HAP-1 (cell line): ENCODE measurements around the gene ZFP1.
"Not testable (repeated sequence)": the region's sequence is repeated elsewhere in the genome, so short reads cannot be mapped to it uniquely, and the experiment has no call there.

ENCODE experiments used
- DNase-seq, 2 experiments: peaks; one replicate each; pipeline ENCODE4 v3.0.0-alpha.2; 2016 to 2020; ENCODE audit warnings: low spot score in 2 of 2
- H3K27me3 ChIP-seq: fragments of 250-450 bp; sonication (Bioruptor Pico); 2 replicates; pipeline ENCODE4 v1.5.1; 2020; ENCODE audit warnings: low read depth, mild to moderate bottlenecking, moderate library complexity
- H3K36me3 ChIP-seq: fragments of 250-450 bp; sonication (Bioruptor Pico); replicated peaks from 2 replicates; pipeline ENCODE4 v1.5.1; 2020; ENCODE audit warnings: mild to moderate bottlenecking
- H3K4me1 ChIP-seq: fragments of 250-450 bp; sonication (Bioruptor Pico); 2 replicates; pipeline ENCODE4 v1.5.1; 2020; ENCODE audit warnings: mild to moderate bottlenecking
- H3K4me3 ChIP-seq: fragments of 250-450 bp; sonication (Bioruptor Pico); 2 replicates; pipeline ENCODE4 v1.5.1; 2020; ENCODE audit warnings: mild to moderate bottlenecking, moderate library complexity
- H3K9me3 ChIP-seq: fragments of 250-450 bp; sonication (Bioruptor Pico); 2 replicates; pipeline ENCODE4 v1.5.1; 2020; ENCODE audit warnings: mild to moderate bottlenecking, moderate library complexity
- in situ Hi-C: fragments of 300-500 bp; cut with MboI; formaldehyde crosslinking; loops from 3 replicates; pipeline ENCODE4 v1.14.3; 2020; ENCODE audit warnings: low sequenced_read_pairs, inconsistent platforms, mixed read lengths

ZFP1 gene

GRCh38 chr16:75206749-75207451 is 58.6 kb downstream of the ZFP1 start, which contains the start of gene CTRB2:
Gene CTRB2, minus strand, starts transcription at chr16:75207161. Its CDS starts 20 bp downstream, at chr16:75207141.
- no peaks in the 10 kb centered on the region for H3K4me1 ChIP-seq
- no peaks in the 10 kb centered on the region for H3K27me3 ChIP-seq
- in situ Hi-C loops = no loop called here

DNA sequence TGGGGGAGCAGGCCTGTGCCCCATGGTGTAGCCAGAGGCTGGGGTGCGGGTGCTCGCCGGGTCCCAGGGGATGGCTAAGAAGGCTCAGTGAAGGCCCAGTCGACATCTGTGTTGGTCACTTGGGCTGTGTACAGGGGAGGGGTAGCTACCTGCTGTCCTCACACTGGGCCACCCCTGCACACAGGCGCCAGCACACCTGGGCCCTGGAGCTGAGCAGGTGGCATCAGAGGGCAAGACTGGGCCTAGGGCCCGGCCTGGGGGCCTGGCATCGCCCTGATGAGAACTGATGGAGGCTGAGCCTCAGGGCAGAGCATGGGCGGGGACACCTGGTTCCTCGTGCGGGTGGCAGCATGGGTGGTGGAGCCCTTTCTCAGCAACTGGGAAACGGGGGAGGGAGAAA is 59.5 kb downstream of the ZFP1 start:
- H3K36me3 ChIP-seq = no peaks in the 10 kb centered on the region
- H3K4me1 ChIP-seq = no peaks in the 10 kb centered on the region
- H3K9me3 ChIP-seq = no peaks in the 10 kb centered on the region
- no peak for DNase-seq
- no peak overlapping the region for H3K4me3 ChIP-seq
- in situ Hi-C loops = no loop called here
- no peaks in the 10 kb centered on the region for H3K27me3 ChIP-seq

More at GRCh38 chr16:75206749-75207451, 58.6 kb downstream of the ZFP1 start, which contains the start of gene CTRB2:
- no peak for DNase-seq
- Histone ChIP-seq H3K36me3 (no peaks in the 10 kb centered on the region), H3K4me3 (no peak within 1 kb of the TSS), H3K9me3 (no peaks in the 10 kb centered on the region)

DNA sequence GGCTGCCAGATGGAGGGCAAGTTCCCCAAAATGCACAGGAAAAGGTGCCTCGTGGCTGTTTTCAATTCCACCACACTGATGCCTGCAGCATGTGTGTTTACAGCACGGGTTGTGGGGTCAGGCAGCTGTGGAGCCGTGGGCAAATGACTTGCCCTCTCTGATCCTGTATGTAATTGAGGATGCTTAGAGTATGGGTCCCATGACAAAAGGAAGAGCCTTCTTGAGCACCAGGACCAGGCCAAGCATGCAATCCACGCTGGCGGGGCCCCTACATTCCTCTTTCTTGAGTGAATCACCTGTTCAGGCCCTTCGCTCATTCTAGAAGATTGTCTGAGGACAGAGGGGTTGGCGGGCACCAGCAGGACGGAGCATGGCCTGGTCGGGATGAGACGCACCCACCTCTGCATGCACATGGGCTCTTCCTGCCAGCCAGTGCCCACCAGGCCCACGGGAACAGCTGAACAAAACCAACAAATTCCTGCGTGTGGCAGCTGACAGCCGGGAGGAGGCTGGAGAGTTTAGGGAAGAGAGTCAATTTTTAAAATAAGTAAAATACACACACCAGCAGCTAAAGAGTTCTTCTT is 60.0 kb downstream of the ZFP1 start:
- Histone ChIP-seq H3K9me3 (no peaks in the 10 kb centered on the region), H3K4me1 (no peaks in the 10 kb centered on the region), H3K36me3 (no peaks in the 10 kb centered on the region), H3K4me3 (no peak overlapping the region), H3K27me3 (no peaks in the 10 kb centered on the region)
- in situ Hi-C loops = no loop called here
- DNase-seq = no peak

DNA sequence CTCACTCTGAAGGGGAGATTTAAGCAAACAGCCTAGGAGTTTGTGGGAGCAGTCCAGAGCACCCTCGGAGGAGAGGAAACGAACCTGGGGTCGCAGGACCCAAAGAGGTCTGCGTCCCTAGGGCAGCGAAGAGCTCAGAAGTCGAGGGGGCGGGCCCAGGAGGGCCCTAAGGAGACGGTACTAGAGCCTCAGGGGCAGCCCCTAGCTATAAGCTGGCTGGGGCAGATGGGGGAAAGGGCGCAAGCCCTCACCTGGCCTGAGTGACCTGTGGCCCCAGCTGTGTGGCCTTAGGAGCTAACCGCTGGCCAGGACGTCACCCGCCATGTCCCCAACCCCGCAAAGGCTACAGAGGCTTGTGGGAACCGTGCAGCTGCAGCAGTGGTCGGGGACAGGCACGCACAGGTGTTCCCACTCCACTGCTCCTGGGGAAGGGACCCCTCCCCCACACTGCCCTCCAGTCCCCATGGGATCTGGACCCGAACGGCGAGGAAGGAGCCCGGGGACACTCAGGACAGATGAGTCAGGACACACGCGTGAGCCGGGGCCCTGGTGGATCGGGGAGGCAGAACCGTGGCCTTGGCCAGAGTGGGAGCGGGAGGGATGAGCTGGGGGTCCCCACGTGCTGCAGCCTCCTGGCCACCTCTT is 60.7 kb downstream of the ZFP1 start:
- H3K27me3 ChIP-seq = no peaks in the 10 kb centered on the region
- DNase-seq = no peak
- H3K36me3 ChIP-seq = no peaks in the 10 kb centered on the region
- H3K9me3 ChIP-seq = no peaks in the 10 kb centered on the region
- no peak overlapping the region for H3K4me3 ChIP-seq
- in situ Hi-C loops = no loop called here
- H3K4me1 ChIP-seq = no peaks in the 10 kb centered on the region

- H3K36me3 ChIP-seq, H3K4me3 ChIP-seq, in situ Hi-C loops, H3K4me1 ChIP-seq, DNase-seq, H3K27me3 ChIP-seq, H3K9me3 ChIP-seq: not testable (repeated sequence)
These were observed 61.2 kb downstream of the ZFP1 start for GRCh38 chr16:75209514-75209913.

DNA sequence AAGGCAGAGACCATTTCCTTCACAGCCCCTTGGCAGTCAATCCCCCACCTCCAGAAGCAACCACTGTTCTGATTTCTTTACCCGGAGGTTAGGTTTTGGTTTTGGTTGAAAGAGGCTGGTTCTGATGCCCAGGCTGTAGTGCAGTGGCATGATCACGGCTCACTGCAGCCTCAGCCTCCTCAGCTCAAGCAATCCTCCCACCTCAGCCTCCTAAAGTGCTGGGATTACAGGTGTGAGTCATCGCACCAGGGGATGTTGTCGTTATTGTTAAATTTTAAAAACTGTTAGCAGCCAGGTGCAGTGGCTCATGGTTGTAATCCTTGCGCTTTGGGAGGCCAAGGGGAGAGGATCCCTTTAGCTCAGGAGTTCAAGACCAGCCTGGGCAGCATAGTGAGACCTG is 61.6 kb downstream of the ZFP1 start:
- Histone ChIP-seq H3K4me3 (no peak overlapping the region), H3K27me3 (no peaks in the 10 kb centered on the region), H3K36me3 (no peaks in the 10 kb centered on the region), H3K4me1 (no peaks in the 10 kb centered on the region), H3K9me3 (no peaks in the 10 kb centered on the region)
- no peak for DNase-seq
- in situ Hi-C loops = no loop called here

DNA sequence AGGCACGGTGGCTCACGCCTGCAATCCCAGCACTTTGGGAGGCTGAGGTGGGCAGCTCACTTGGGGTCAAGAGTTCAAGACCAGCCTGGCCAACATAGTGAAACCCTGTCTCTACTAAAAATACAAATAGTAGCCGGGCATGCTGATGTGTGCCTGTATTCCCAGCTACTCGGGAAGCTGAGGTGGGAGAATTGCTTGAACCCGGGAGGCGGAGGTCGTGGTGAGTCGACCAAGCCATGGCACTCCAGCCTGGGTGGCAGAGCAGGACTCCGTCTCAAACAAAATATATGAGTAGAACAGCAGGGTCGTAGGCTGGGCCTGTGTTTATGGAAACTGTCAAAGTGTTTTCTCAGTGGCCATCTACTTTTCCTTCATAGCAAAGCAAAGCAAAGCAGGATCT is 63.0 kb downstream of the ZFP1 start:
- H3K36me3 ChIP-seq, H3K9me3 ChIP-seq, in situ Hi-C loops, DNase-seq, H3K4me1 ChIP-seq, H3K27me3 ChIP-seq, H3K4me3 ChIP-seq: not testable (repeated sequence)

GRCh38 chr16:75216127-75216526 is 67.8 kb downstream of the ZFP1 start:
- H3K9me3 ChIP-seq = no peaks in the 10 kb centered on the region
- no peaks in the 10 kb centered on the region for H3K27me3 ChIP-seq
- no peaks in the 10 kb centered on the region for H3K36me3 ChIP-seq
- in situ Hi-C loops = no loop called here
- no peak overlapping the region for H3K4me3 ChIP-seq
- no peaks in the 10 kb centered on the region for H3K4me1 ChIP-seq
- DNase-seq = no peak

- no peak overlapping the region for H3K4me3 ChIP-seq
- in situ Hi-C loops = no loop called here
- no peaks in the 10 kb centered on the region for H3K27me3 ChIP-seq
- H3K36me3 ChIP-seq = no peaks in the 10 kb centered on the region
- H3K9me3 ChIP-seq = no peaks in the 10 kb centered on the region
- no peaks in the 10 kb centered on the region for H3K4me1 ChIP-seq
- no peak for DNase-seq
These were observed 68.3 kb downstream of the ZFP1 start for GRCh38 chr16:75216576-75216975.

DNA sequence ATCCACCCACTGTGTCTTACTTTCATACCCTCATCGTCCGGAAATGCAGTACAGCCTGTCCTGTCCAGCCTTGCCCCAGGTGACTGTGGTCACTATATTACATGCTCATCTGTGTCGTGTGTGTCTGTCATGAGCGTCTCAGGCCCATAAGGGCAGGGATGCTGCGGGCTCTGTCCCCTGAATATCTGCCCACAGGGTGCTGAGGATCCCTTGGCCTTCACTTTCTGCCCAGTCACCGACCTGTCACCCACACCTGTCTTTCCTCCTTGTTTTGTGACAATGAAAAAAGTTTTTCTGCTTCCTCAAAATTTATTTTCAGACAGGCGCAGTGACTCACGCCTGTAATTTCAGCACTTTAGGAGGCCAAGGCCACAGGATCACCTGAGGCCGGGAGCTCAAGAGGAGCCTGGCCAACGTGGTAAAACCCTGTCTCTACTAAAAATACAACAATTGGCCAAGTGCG is 69.1 kb downstream of the ZFP1 start:
- DNase-seq = no peak
- no peak overlapping the region for H3K4me3 ChIP-seq
- H3K36me3 ChIP-seq = no peaks in the 10 kb centered on the region
- H3K4me1 ChIP-seq = no peaks in the 10 kb centered on the region
- H3K27me3 ChIP-seq = no peaks in the 10 kb centered on the region
- no peaks in the 10 kb centered on the region for H3K9me3 ChIP-seq
- in situ Hi-C loops = no loop called here

DNA sequence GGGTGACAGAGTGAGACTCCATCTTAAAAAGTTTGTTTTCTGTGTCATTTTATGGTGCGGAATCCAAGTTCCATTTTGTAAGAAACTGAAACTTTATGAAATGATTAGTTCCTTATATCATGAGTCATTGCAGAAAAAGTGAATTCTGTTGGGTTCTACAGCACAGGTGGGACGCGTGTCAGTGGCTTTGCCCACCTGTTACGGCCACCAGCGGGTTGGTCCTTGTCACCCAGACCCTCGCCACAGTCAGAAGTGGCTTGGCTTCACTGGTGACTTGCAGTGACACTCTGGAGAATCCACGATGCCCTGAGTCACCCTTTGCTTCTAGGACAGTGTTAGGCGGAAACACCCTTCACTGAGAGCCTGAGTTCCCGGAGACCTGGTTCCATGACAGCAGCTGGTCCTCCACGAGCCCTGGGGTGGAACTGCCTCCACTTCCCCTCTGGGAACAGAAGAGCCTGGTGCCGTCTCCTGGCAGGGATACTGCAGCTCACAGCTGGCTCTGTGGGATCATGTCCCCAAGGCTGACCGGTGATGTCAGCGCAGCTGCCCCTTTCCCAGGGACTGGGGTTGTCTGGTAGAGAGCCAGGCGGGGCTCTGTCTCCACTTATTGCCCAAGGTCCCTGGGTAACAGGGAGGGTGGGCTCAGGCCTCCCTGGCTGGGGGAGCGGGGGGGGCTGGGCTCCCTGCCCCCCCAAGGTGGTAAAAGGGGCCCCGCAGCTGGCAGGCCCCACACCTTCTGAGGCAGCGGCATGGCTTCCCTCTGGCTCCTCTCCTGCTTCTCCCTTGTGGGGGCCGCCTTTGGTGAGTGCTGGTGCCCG is 70.1 kb downstream of the ZFP1 start, which contains the start of gene CTRB1:
TSS of gene CTRB1 (plus strand) at position 733 of the 821 bp plus-strand sequence. CDS start at position 753, 20 bp downstream.
- in situ Hi-C loops = no loop called here

DNA sequence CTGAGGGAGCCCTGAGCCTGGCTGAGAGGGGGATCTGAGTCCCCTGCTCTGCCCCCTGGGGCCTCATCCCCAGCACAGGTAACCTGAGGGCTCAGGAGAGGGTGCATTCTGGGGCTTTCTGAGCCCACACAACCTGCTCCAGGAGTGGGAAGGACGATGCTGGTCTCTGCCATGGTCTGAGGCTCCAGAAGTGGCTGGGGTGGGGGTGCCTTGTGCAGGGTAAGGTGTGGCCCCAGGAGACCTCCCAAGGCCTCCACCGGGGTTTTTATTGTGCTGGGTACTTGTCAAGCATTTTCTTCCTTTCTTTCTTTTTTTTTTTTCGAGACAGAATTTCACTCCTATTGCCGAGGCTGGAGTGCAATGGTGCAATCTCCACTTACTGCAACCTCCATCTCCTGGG is 70.8 kb downstream of the ZFP1 start:
- Histone ChIP-seq H3K4me1 (no peaks in the 10 kb centered on the region), H3K36me3 (no peaks in the 10 kb centered on the region), H3K9me3 (no peaks in the 10 kb centered on the region), H3K4me3 (no peak overlapping the region), H3K27me3 (no peaks in the 10 kb centered on the region)
- in situ Hi-C loops = no loop called here
- no peak for DNase-seq

More for the DNA sequence above, 70.1 kb downstream of the ZFP1 start, which contains the start of gene CTRB1:
- DNase-seq = no peak
- Histone ChIP-seq H3K27me3 (no peaks in the 10 kb centered on the region), H3K9me3 (no peaks in the 10 kb centered on the region), H3K4me3 (no peak within 1 kb of the TSS), H3K36me3 (no peaks in the 10 kb centered on the region), H3K4me1 (no peaks in the 10 kb centered on the region)

DNA sequence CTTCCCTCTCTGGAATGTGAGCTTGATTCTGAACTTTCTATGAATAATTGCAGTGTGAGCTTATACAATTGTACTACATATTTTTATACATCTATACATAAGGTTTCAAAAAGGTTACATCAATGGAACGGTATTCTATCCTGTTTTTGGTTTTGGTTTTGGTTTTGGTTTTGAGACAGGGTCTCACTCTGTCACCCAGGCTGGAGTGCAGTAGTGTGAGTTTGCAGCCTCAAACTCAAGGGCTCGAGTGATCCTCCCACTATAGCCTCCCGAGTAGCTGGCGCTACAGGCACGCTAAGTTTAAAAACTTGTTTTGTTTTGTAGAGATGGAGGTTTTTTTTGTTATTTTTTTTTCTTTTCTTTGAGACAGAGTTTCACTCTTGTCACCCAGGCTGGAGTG is 71.5 kb downstream of the ZFP1 start:
- Histone ChIP-seq H3K27me3 (no peaks in the 10 kb centered on the region), H3K9me3 (no peaks in the 10 kb centered on the region), H3K36me3 (no peaks in the 10 kb centered on the region), H3K4me1 (no peaks in the 10 kb centered on the region), H3K4me3 (no peak overlapping the region)
- in situ Hi-C loops = no loop called here
- DNase-seq = no peak
